ENCODE results near the gene NEDD4L.

The NEDD4L gene

DNA sequence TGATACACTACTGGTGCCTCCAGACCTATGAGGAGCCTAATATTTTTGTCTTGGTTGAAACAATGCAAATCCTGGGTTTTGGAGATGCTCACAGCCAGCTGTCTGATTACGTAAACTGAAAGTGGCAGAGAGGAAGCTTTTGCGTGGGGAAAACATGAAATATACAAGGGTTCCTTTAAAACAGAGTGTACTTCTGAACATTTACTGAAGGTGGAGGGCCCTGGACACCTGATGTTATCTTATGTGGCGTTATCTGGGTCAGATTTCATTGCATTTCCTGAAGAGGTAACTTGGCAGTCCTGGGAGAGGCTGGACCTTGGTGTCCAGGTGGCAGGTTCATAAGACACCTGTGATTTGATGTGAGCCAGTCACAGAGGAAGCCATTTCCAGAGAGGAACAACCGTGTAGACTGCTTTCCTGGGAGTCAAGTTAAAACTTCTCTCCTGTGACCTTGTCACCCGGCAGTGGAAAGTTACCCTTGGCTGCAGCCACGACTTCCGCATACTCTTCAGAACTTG is 105.0 kb downstream of the NEDD4L start:
- no peaks in the 10 kb centered on the region for H3K36me3 ChIP-seq (ENCODE audit: control insufficient read depth in 2 of 2, insufficient read depth in 1 of 2, low read length in 2 of 2)
- TF ChIP-seq INSM2 (tag by site-specific recombination; IDR thresholded peaks at IDR 0.05) (no peak), ZNF843 (tag by site-specific recombination; IDR thresholded peaks at IDR 0.05) (no peak), ZNF26 (tag by site-specific recombination; IDR thresholded peaks at IDR 0.05) (no peak), ZNF266 (tag by site-specific recombination; IDR thresholded peaks at IDR 0.05; ENCODE audit: low read depth) (no peak), ZEB2 (tag by site-specific recombination; IDR thresholded peaks at IDR 0.05) (no peak), ZNF48 (tag by site-specific recombination; IDR thresholded peaks at IDR 0.05) (no peak), ZNF596 (tag by site-specific recombination; IDR thresholded peaks at IDR 0.05) (no peak)
- TF ChIP-seq, protein P1, sequence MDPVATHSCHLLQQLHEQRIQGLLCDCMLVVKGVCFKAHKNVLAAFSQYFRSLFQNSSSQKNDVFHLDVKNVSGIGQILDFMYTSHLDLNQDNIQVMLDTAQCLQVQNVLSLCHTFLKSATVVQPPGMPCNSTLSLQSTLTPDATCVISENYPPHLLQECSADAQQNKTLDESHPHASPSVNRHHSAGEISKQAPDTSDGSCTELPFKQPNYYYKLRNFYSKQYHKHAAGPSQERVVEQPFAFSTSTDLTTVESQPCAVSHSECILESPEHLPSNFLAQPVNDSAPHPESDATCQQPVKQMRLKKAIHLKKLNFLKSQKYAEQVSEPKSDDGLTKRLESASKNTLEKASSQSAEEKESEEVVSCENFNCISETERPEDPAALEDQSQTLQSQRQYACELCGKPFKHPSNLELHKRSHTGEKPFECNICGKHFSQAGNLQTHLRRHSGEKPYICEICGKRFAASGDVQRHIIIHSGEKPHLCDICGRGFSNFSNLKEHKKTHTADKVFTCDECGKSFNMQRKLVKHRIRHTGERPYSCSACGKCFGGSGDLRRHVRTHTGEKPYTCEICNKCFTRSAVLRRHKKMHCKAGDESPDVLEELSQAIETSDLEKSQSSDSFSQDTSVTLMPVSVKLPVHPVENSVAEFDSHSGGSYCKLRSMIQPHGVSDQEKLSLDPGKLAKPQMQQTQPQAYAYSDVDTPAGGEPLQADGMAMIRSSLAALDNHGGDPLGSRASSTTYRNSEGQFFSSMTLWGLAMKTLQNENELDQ (tag by site-specific recombination; IDR thresholded peaks at IDR 0.05; ENCODE audit: low read depth), result no peak
- no peaks in the 10 kb centered on the region for H3K9me3 ChIP-seq (ENCODE audit: control insufficient read depth, insufficient read depth, low read depth, low read length)
- no peak overlapping the region for H3K27ac ChIP-seq (ENCODE audit: extremely low read depth, low read depth, low read length)
- ChIA-PET POLR2A (no interaction called here), CTCF (interaction anchor here (0.6 to 1.6 kb wide), 4 partner anchors 13 to 591 kb away, joined by 3 to 7 read pairs (median 4); no protein-coding TSS in a partner anchor)
- H3K4me1 ChIP-seq (ENCODE audit: control insufficient read depth, insufficient read depth, low read length), result 0 out of 2 replicates have a peak, but pooled peaks cover 3% of the 10 kb centered on the region
- no peak overlapping the region for H3K4me3 ChIP-seq (ENCODE audit: low read depth, low read length)

DNA sequence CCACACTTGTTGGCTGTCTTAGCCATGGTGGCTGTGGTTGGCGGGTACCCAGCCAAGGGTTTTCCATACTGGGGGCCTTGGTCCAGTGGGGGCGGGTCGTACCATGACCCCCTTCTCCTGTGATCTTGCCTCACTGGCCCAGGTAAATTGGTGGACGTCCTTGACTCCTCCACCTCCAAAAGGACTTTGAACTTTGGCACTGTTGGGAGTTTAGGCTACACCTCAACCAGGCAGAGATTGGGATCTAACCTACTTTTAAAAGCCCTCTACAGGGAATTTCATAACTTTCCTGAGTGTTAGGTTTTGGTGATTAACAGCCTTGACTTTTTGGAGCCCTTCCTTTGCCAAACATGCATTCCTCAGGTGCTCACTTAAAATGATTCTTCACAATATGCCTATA is 106.7 kb downstream of the NEDD4L start:
- H3K4me1 ChIP-seq (ENCODE audit: control insufficient read depth, insufficient read depth, low read length), result 0 out of 2 replicates have a peak, but pooled peaks cover 3% of the 10 kb centered on the region
- ChIA-PET POLR2A (no interaction called here), CTCF (interaction anchor here (0.8 to 0.9 kb wide), 2 partner anchors 15 kb away, joined by 3 to 4 read pairs; no protein-coding TSS in a partner anchor)
- H3K4me3 ChIP-seq (ENCODE audit: low read depth, low read length), result no peak overlapping the region
- H3K36me3 ChIP-seq (ENCODE audit: control insufficient read depth in 2 of 2, insufficient read depth in 1 of 2, low read length in 2 of 2), result no peaks in the 10 kb centered on the region
- no peak overlapping the region for H3K27ac ChIP-seq (ENCODE audit: extremely low read depth, low read depth, low read length)
- no peaks in the 10 kb centered on the region for H3K9me3 ChIP-seq (ENCODE audit: control insufficient read depth, insufficient read depth, low read depth, low read length)
- TF ChIP-seq ZNF26 (tag by site-specific recombination; IDR thresholded peaks at IDR 0.05) (no peak), ZIC2 (tag by site-specific recombination; IDR thresholded peaks at IDR 0.05) (no peak), TCF7L2 (IDR thresholded peaks at IDR 0.05; ENCODE audit: borderline replicate concordance, low read depth, low read length) (no peak), ZNF704 (tag by site-specific recombination; IDR thresholded peaks at IDR 0.05) (no peak), ZFP37 (tag by site-specific recombination; IDR thresholded peaks at IDR 0.05) (no peak), ZNF596 (tag by site-specific recombination; IDR thresholded peaks at IDR 0.05) (no peak), HOXA7 (CRISPR knock-in tag; IDR thresholded peaks at IDR 0.05; ENCODE audit: borderline replicate concordance) (no peak), ZNF621 (tag by site-specific recombination; IDR thresholded peaks at IDR 0.05) (no peak), ZFP69B (tag by site-specific recombination; IDR thresholded peaks at IDR 0.05) (no peak), ZNF37A (tag by site-specific recombination; IDR thresholded peaks at IDR 0.05) (no peak), GLI2 (tag by site-specific recombination; IDR thresholded peaks at IDR 0.05; ENCODE audit: borderline replicate concordance, low read depth) (no peak), ZNF785 (tag by site-specific recombination; IDR thresholded peaks at IDR 0.05) (no peak), ZNF157 (tag by site-specific recombination; IDR thresholded peaks at IDR 0.05) (no peak)
- TF ChIP-seq, protein P2, sequence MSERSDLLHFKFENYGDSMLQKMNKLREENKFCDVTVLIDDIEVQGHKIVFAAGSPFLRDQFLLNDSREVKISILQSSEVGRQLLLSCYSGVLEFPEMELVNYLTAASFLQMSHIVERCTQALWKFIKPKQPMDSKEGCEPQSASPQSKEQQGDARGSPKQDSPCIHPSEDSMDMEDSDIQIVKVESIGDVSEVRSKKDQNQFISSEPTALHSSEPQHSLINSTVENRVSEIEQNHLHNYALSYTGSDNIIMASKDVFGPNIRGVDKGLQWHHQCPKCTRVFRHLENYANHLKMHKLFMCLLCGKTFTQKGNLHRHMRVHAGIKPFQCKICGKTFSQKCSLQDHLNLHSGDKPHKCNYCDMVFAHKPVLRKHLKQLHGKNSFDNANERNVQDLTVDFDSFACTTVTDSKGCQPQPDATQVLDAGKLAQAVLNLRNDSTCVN (tag by site-specific recombination; optimal IDR thresholded peaks at IDR 0.05), result no peak
